Measurements from ENCODE around the gene ADCY4.

GRCh38 chr14:24365600-24366412, 30.9 kb upstream of the ADCY4 start:
- TF ChIP-seq, protein P1, sequence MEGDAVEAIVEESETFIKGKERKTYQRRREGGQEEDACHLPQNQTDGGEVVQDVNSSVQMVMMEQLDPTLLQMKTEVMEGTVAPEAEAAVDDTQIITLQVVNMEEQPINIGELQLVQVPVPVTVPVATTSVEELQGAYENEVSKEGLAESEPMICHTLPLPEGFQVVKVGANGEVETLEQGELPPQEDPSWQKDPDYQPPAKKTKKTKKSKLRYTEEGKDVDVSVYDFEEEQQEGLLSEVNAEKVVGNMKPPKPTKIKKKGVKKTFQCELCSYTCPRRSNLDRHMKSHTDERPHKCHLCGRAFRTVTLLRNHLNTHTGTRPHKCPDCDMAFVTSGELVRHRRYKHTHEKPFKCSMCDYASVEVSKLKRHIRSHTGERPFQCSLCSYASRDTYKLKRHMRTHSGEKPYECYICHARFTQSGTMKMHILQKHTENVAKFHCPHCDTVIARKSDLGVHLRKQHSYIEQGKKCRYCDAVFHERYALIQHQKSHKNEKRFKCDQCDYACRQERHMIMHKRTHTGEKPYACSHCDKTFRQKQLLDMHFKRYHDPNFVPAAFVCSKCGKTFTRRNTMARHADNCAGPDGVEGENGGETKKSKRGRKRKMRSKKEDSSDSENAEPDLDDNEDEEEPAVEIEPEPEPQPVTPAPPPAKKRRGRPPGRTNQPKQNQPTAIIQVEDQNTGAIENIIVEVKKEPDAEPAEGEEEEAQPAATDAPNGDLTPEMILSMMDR (IDR thresholded peaks at IDR 0.05; ENCODE audit: insufficient read depth, low read length, poor library complexity, severe bottlenecking), result peak; percentile 93
- no peak for TF ChIP-seq EZH2phosphoT487 (conservative IDR thresholded peaks at IDR 0.05; ENCODE audit: low read length)
